ENCODE data around the gene PDZRN3.

- no peak for TF ChIP-seq CTCF (IDR thresholded peaks at IDR 0.05)
- TF ChIP-seq POLR2A (IDR thresholded peaks at IDR 0.05): no peak
Observed at GRCh38 chr3:73384091-73384906, 240.4 kb downstream of the PDZRN3 start.
